HEK293 (cell line): ENCODE measurements around the gene SURF1.

ENCODE experiments used
- CTCF ChIA-PET: fragments of 350-600 bp; formaldehyde crosslinking; extraction: SDS; loops from one replicate; lab custom pipeline; 2021; ENCODE audit warnings: antibody characterized with exemption; lab: Yijun Ruan, JAX
- POLR2A ChIA-PET: fragments of 300-600 bp; formaldehyde crosslinking; extraction: SDS; loops from one replicate; lab custom pipeline; 2020; ENCODE audit warnings: antibody characterized with exemption, inconsistent platforms; lab: Yijun Ruan, JAX
- H3K27ac ChIP-seq: fragments of 200-500 bp; sonication (Bioruptor generic); 2 replicates; pipeline ENCODE4 v1.5.1; 2014; ENCODE audit warnings: low read depth, low read length, control low read depth, inconsistent platforms; ENCODE audit errors: extremely low read depth
- H3K36me3 ChIP-seq, 2 experiments: fragments of 200-500 bp in 1 of 2; sonication (Bioruptor generic) in 1 of 2; 1 replicate in 1 of 2; 2 replicates in 1 of 2; pipeline ENCODE4 v1.5.1; 2014 to 2017; ENCODE audit warnings: inconsistent platforms in 2 of 2, low read length in 2 of 2; ENCODE audit not compliant: control insufficient read depth in 2 of 2, insufficient read depth in 1 of 2
- H3K4me1 ChIP-seq: fragments of 200-500 bp; sonication (Bioruptor generic); 2 replicates; pipeline ENCODE4 v1.5.1; 2014; ENCODE audit warnings: mild to moderate bottlenecking, low read length, inconsistent platforms; ENCODE audit not compliant: control insufficient read depth, insufficient read depth
- H3K4me3 ChIP-seq: 2 replicates; pipeline ENCODE4 v1.5.1; 2011; ENCODE audit warnings: low read depth, mild to moderate bottlenecking, control low read depth, low read length, moderate library complexity
- H3K9me3 ChIP-seq: fragments of 200-500 bp; sonication (Bioruptor generic); 2 replicates; pipeline ENCODE4 v1.5.1; 2014; ENCODE audit warnings: low read depth, low read length, inconsistent platforms; ENCODE audit not compliant: control insufficient read depth, insufficient read depth
- EGR2 ChIP-seq: fragments of 450-650 bp; formaldehyde crosslinking; IDR thresholded peaks from 2 replicates; pipeline ENCODE4 v1.5.1; 2016; ENCODE audit warnings: low read depth, missing biosample characterization, missing genetic modification characterization
- KLF8 ChIP-seq: fragments of 450-650 bp; formaldehyde crosslinking; IDR thresholded peaks from 2 replicates; pipeline ENCODE4 v1.5.1; 2016; ENCODE audit warnings: missing biosample characterization, missing genetic modification characterization
- TCF7L2 ChIP-seq: IDR thresholded peaks from 2 replicates; pipeline ENCODE4 v1.6.1; 2011; ENCODE audit warnings: low read depth, mild to moderate bottlenecking, inconsistent platforms, low read length, moderate library complexity, borderline replicate concordance
- YY1 ChIP-seq: fragments of 450-650 bp; formaldehyde crosslinking; IDR thresholded peaks from 2 replicates; pipeline ENCODE4 v1.5.1; 2018; ENCODE audit warnings: missing biosample characterization, missing genetic modification characterization
- YY2 ChIP-seq: fragments of 450-650 bp; formaldehyde crosslinking; IDR thresholded peaks from 2 replicates; pipeline ENCODE4 v1.5.1; 2016; ENCODE audit warnings: missing biosample characterization, missing genetic modification characterization
- ZNF157 ChIP-seq: fragments of 450-650 bp; formaldehyde crosslinking; IDR thresholded peaks from 2 replicates; pipeline ENCODE4 v1.5.1; 2016; ENCODE audit warnings: missing biosample characterization, missing genetic modification characterization
- ZNF266 ChIP-seq: fragments of 450-650 bp; formaldehyde crosslinking; IDR thresholded peaks from 2 replicates; pipeline ENCODE4 v1.5.1; 2016; ENCODE audit warnings: missing biosample characterization, missing genetic modification characterization, low read depth
- ZNF354C ChIP-seq: fragments of 450-650 bp; formaldehyde crosslinking; IDR thresholded peaks from 2 replicates; pipeline ENCODE4 v1.5.1; 2016; ENCODE audit warnings: missing biosample characterization, missing genetic modification characterization, low read depth, borderline replicate concordance
- ZNF394 ChIP-seq: fragments of 450-650 bp; formaldehyde crosslinking; IDR thresholded peaks from 2 replicates; pipeline ENCODE4 v1.5.1; 2016; ENCODE audit warnings: missing biosample characterization, missing genetic modification characterization, mild to moderate bottlenecking, moderate library complexity, borderline replicate concordance
- ZNF473 ChIP-seq: fragments of 450-650 bp; formaldehyde crosslinking; IDR thresholded peaks from 2 replicates; pipeline ENCODE4 v1.5.1; 2017; ENCODE audit warnings: missing biosample characterization, missing genetic modification characterization
- ZNF626 ChIP-seq: fragments of 450-650 bp; sonication (Bioruptor Pico); formaldehyde crosslinking; IDR thresholded peaks from 2 replicates; pipeline ENCODE4 v1.5.1; 2018; ENCODE audit warnings: missing biosample characterization, missing genetic modification characterization, inconsistent platforms
- TF ChIP-seq, protein P1 (sequence below): fragments of 450-650 bp; formaldehyde crosslinking; IDR thresholded peaks from 2 replicates; pipeline ENCODE4 v1.5.1; 2016; ENCODE audit warnings: missing biosample characterization, missing genetic modification characterization
- TF ChIP-seq, protein P2 (sequence below): fragments of 450-650 bp; formaldehyde crosslinking; IDR thresholded peaks from 2 replicates; pipeline ENCODE4 v1.5.1; 2017; ENCODE audit warnings: missing biosample characterization, missing genetic modification characterization
- TF ChIP-seq, protein P3 (sequence below): fragments of 450-650 bp; IDR thresholded peaks from 2 replicates; pipeline ENCODE4 v1.5.1; 2018; ENCODE audit warnings: missing biosample characterization, missing genetic modification characterization
- TF ChIP-seq, protein P4 (sequence below): fragments of 450-650 bp; formaldehyde crosslinking; IDR thresholded peaks from 2 replicates; pipeline ENCODE4 v1.5.1; 2016; ENCODE audit warnings: missing biosample characterization, missing genetic modification characterization
- TF ChIP-seq, protein P5 (sequence below): sonication (generic); formaldehyde crosslinking; IDR thresholded peaks from 2 replicates; pipeline ENCODE4 v1.8.1; 2022; ENCODE audit warnings: mild to moderate bottlenecking, moderate library complexity, missing genetic modification reagents

The SURF1 gene

DNA sequence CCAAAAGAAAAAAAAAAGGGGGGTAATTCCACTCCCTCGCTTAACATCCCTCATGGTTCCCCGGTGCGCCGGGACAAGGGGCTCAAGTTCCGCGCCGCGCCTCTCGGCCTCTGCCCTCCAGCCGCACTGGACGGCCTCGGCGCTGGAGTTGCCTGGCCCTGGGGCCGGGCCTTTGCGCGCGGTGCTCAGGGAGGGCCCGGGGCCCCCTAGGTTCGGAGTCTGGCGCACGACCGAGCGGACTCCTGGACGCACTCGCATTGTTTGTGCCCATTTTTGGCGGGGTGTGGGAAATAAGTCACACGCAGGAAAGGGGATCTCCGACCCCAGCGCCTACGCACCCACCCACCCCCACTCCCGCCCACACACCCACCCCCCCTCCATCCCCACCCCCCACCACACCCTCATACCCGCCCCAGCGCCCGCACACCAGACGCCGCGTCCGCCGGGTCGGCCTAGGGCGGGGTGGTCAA lies 8.7 kb downstream of the SURF1 start (continued):
- TF ChIP-seq, protein P1, sequence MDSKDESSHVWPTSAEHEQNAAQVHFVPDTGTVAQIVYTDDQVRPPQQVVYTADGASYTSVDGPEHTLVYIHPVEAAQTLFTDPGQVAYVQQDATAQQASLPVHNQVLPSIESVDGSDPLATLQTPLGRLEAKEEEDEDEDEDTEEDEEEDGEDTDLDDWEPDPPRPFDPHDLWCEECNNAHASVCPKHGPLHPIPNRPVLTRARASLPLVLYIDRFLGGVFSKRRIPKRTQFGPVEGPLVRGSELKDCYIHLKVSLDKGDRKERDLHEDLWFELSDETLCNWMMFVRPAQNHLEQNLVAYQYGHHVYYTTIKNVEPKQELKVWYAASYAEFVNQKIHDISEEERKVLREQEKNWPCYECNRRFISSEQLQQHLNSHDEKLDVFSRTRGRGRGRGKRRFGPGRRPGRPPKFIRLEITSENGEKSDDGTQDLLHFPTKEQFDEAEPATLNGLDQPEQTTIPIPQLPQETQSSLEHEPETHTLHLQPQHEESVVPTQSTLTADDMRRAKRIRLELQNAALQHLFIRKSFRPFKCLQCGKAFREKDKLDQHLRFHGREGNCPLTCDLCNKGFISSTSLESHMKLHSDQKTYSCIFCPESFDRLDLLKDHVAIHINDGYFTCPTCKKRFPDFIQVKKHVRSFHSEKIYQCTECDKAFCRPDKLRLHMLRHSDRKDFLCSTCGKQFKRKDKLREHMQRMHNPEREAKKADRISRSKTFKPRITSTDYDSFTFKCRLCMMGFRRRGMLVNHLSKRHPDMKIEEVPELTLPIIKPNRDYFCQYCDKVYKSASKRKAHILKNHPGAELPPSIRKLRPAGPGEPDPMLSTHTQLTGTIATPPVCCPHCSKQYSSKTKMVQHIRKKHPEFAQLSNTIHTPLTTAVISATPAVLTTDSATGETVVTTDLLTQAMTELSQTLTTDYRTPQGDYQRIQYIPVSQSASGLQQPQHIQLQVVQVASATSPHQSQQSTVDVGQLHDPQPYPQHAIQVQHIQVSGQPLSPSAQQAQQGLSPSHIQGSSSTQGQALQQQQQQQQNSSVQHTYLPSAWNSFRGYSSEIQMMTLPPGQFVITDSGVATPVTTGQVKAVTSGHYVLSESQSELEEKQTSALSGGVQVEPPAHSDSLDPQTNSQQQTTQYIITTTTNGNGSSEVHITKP (tag by site-specific recombination): peak; percentile 76
- TF ChIP-seq, protein P2, sequence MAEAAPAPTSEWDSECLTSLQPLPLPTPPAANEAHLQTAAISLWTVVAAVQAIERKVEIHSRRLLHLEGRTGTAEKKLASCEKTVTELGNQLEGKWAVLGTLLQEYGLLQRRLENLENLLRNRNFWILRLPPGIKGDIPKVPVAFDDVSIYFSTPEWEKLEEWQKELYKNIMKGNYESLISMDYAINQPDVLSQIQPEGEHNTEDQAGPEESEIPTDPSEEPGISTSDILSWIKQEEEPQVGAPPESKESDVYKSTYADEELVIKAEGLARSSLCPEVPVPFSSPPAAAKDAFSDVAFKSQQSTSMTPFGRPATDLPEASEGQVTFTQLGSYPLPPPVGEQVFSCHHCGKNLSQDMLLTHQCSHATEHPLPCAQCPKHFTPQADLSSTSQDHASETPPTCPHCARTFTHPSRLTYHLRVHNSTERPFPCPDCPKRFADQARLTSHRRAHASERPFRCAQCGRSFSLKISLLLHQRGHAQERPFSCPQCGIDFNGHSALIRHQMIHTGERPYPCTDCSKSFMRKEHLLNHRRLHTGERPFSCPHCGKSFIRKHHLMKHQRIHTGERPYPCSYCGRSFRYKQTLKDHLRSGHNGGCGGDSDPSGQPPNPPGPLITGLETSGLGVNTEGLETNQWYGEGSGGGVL: peak; percentile 72; the same call in 1 of the 2 replicates

DNA sequence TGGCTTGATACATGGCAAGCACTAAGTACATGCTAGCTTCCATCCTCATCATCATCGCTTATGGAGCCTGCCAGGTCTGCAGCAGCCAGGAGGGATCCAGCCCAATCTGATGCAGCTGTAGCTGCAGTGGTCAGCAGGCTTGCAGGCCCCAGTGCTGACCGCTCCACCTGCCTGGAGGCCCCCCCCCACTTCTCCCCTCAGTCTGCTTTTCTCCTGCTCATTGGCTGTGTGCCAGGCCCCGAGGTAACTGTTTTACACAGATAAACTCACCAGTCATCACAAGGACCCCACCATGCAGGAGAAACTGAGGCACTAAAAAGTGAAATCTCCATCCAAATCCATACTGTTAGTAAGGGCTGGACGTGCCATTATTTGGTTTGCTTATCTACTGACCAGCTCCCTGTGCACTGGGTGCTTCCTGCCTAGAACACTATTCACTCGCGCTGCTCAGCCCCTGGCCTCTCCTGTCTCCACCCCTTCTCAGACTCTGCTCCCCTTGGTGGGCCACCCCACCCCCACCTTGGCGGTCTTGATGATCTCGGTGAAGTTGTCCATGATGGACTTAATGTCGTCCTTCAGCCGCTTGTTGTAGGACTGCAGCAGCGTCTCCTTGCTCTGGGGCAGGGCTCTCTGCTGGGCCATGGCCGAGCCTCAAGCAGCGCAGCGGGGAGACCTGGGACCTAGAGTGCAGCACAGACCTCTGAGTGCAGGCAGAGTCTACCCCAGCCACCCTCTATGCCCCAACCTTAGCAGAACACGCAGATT lies 10.1 kb downstream of the SURF1 start:
- TF ChIP-seq TCF7L2: no peak
- TF ChIP-seq, protein P3, sequence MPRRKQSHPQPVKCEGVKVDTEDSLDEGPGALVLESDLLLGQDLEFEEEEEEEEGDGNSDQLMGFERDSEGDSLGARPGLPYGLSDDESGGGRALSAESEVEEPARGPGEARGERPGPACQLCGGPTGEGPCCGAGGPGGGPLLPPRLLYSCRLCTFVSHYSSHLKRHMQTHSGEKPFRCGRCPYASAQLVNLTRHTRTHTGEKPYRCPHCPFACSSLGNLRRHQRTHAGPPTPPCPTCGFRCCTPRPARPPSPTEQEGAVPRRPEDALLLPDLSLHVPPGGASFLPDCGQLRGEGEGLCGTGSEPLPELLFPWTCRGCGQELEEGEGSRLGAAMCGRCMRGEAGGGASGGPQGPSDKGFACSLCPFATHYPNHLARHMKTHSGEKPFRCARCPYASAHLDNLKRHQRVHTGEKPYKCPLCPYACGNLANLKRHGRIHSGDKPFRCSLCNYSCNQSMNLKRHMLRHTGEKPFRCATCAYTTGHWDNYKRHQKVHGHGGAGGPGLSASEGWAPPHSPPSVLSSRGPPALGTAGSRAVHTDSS (tag by site-specific recombination): peak; percentile 37; the same call in 1 of the 2 replicates
- no peak for TF ChIP-seq YY2 (tag by site-specific recombination)
- no peak for TF ChIP-seq ZNF394
- peaks cover 9 to 82% of the 10 kb centered on the region in 2 experiments for H3K36me3 ChIP-seq
- H3K4me1 ChIP-seq: no peaks in the 10 kb centered on the region
- no peak overlapping the region; the same call in 1 of the 2 replicates for H3K27ac ChIP-seq
- POLR2A ChIA-PET: interaction anchor here (0.6 to 6.0 kb wide), 6 partner anchors 11 to 316 kb away, joined by 3 to 89 read pairs (median 4); partner anchors contain the start of genes CACFD1, GTF3C5, SURF1 and SURF2
- H3K9me3 ChIP-seq: no peaks in the 10 kb centered on the region
- CTCF ChIA-PET: interaction anchor here (1.2 to 2.1 kb wide), 2 partner anchors 16 to 57 kb away, joined by 5 to 12 read pairs; no protein-coding TSS in a partner anchor
- peak overlapping the region; percentile 91 for H3K4me3 ChIP-seq

DNA sequence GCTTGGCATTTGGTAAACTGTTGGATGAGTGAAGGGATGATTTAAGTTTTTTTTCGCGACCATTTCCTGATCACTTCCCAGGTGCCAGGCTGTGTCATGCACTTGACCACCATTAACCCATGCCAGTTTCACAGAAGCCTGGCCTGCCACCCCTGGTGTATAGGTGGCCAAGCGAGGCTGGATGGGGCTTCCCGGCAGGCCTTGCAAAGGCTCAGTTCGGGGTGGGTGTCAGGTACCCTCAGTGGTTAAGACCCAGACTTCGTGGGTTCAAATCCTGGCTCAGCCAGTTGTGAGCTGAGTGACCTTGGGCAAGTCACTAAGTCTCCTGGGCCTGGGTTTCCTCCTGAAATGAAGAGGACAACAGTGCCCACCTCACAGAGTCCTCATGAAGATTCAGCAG lies 10.7 kb downstream of the SURF1 start:
- Histone ChIP-seq H3K4me1 (no peaks in the 10 kb centered on the region), H3K27ac (no peak overlapping the region), H3K36me3 (peaks cover 4 to 82% of the 10 kb centered on the region in 2 experiments; a peak in 2 of 3 replicates), H3K9me3 (no peaks in the 10 kb centered on the region), H3K4me3 (no peak overlapping the region)
- no peak for TF ChIP-seq KLF8
- no peak for TF ChIP-seq ZNF473 (tag by site-specific recombination)
- TF ChIP-seq ZNF394: no peak
- no peak for TF ChIP-seq ZNF354C (tag by site-specific recombination)
- CTCF ChIA-PET: interaction anchor here (2.1 kb wide), 1 partner anchor 58 kb away, joined by 12 read pairs; no protein-coding TSS in a partner anchor
- POLR2A ChIA-PET: interaction anchor here (1.2 to 6.0 kb wide), 3 partner anchors 12 to 114 kb away, joined by 3 to 89 read pairs (median 6); partner anchors contain the start of genes CACFD1, SURF1 and SURF2

DNA sequence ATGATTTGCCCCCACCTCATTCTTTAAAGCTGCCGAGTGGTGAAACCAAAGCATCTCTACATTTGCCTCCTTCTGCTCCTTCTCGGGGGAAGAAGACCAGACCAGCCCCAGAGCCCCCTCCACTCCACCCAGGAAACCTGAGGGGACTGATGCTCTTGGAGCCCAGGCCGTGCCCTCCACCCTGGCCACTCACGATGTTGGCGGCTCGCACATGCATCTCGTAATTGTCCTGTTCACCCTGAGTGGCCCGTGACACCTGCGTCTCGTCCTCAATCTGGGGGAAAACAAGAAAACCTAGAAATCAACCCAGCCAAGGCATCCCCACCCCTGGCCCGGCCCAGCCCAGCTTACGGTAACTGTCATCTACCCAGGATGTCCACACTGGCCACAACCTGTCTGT lies 11.3 kb downstream of the SURF1 start:
- H3K36me3 ChIP-seq: peaks cover 3 to 82% of the 10 kb centered on the region in 2 experiments; a peak in 1 of 3 replicates
- POLR2A ChIA-PET: no interaction called here
- CTCF ChIA-PET: interaction anchor here (3.1 kb wide), 1 partner anchor 15 kb away, joined by 17 read pairs; no protein-coding TSS in a partner anchor
- H3K9me3 ChIP-seq: no peaks in the 10 kb centered on the region
- no peak overlapping the region for H3K27ac ChIP-seq
- no peaks in the 10 kb centered on the region for H3K4me1 ChIP-seq
- no peak overlapping the region for H3K4me3 ChIP-seq
- TF ChIP-seq, protein P4, sequence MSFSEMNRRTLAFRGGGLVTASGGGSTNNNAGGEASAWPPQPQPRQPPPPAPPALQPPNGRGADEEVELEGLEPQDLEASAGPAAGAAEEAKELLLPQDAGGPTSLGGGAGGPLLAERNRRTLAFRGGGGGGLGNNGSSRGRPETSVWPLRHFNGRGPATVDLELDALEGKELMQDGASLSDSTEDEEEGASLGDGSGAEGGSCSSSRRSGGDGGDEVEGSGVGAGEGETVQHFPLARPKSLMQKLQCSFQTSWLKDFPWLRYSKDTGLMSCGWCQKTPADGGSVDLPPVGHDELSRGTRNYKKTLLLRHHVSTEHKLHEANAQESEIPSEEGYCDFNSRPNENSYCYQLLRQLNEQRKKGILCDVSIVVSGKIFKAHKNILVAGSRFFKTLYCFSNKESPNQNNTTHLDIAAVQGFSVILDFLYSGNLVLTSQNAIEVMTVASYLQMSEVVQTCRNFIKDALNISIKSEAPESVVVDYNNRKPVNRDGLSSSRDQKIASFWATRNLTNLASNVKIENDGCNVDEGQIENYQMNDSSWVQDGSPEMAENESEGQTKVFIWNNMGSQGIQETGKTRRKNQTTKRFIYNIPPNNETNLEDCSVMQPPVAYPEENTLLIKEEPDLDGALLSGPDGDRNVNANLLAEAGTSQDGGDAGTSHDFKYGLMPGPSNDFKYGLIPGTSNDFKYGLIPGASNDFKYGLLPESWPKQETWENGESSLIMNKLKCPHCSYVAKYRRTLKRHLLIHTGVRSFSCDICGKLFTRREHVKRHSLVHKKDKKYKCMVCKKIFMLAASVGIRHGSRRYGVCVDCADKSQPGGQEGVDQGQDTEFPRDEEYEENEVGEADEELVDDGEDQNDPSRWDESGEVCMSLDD (tag by site-specific recombination): no peak
- TF ChIP-seq, protein P5, sequence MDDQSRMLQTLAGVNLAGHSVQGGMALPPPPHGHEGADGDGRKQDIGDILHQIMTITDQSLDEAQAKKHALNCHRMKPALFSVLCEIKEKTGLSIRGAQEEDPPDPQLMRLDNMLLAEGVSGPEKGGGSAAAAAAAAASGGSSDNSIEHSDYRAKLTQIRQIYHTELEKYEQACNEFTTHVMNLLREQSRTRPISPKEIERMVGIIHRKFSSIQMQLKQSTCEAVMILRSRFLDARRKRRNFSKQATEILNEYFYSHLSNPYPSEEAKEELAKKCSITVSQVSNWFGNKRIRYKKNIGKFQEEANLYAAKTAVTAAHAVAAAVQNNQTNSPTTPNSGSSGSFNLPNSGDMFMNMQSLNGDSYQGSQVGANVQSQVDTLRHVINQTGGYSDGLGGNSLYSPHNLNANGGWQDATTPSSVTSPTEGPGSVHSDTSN: no peak
- TF ChIP-seq ZNF626 (tag by site-specific recombination) (no peak), ZNF157 (tag by site-specific recombination) (no peak), ZNF266 (no peak), YY2 (tag by site-specific recombination) (no peak), EGR2 (tag by site-specific recombination) (no peak), YY1 (tag by site-specific recombination) (no peak)
